ENCODE data around the gene SUSD4. TPM values are rescaled to one million over a fixed set of nuclear protein-coding genes. Genes with fewer than 3 reads are reported as not detected.
A peak's percentile ranks its signal among the peaks of the same experiment; 100 is the strongest.

Gene SUSD4
- total RNA-seq, 2 donors from 2014 or later = 0.58 to 0.92 TPM

- no peak overlapping the region for H3K9ac ChIP-seq (ENCODE audit: extremely low read depth, low read length, poor library complexity, severe bottlenecking)
- TF ChIP-seq, protein P1, sequence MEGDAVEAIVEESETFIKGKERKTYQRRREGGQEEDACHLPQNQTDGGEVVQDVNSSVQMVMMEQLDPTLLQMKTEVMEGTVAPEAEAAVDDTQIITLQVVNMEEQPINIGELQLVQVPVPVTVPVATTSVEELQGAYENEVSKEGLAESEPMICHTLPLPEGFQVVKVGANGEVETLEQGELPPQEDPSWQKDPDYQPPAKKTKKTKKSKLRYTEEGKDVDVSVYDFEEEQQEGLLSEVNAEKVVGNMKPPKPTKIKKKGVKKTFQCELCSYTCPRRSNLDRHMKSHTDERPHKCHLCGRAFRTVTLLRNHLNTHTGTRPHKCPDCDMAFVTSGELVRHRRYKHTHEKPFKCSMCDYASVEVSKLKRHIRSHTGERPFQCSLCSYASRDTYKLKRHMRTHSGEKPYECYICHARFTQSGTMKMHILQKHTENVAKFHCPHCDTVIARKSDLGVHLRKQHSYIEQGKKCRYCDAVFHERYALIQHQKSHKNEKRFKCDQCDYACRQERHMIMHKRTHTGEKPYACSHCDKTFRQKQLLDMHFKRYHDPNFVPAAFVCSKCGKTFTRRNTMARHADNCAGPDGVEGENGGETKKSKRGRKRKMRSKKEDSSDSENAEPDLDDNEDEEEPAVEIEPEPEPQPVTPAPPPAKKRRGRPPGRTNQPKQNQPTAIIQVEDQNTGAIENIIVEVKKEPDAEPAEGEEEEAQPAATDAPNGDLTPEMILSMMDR (conservative IDR thresholded peaks at IDR 0.05) = no peak
- H3K4me1 ChIP-seq (ENCODE audit: control insufficient read depth, insufficient read depth, low read length) = no peaks in the 10 kb centered on the region
- no peaks in the 10 kb centered on the region for H3K36me3 ChIP-seq (ENCODE audit: control insufficient read depth, insufficient read depth, low read length)
- no peaks in the 10 kb centered on the region for H3K36me3 Mint-ChIP-seq (ENCODE audit: low read depth)
- peaks cover 30% of the 10 kb centered on the region for H3K9me3 Mint-ChIP-seq
- 91 to 95% methylated on average over 6 to 8 of the region's 8 CpGs for WGBS, 2 experiments (ENCODE audit: insufficient coverage in 1 of 2, insufficient read length in 1 of 2)
- H3K4me1 Mint-ChIP-seq = peaks cover 2% of the 10 kb centered on the region
- no peak overlapping the region for H3K27ac ChIP-seq (ENCODE audit: low read depth, low read length)
- H3K27ac Mint-ChIP-seq = no peak overlapping the region
- H3K4me3 Mint-ChIP-seq = no peak overlapping the region
- peaks cover 38% of the 10 kb centered on the region for H3K27me3 Mint-ChIP-seq (ENCODE audit: insufficient read depth)
- H3K4me3 ChIP-seq (ENCODE audit: low read length) = no peak overlapping the region
- H3K9me3 ChIP-seq (ENCODE audit: control insufficient read depth, low read length) = peaks cover 33% of the 10 kb centered on the region
- peak; percentile 7 for DNase-seq
- H3K27me3 ChIP-seq (ENCODE audit: control insufficient read depth, insufficient read depth, low read length, poor library complexity, severe bottlenecking) = no peaks in the 10 kb centered on the region
Observed at GRCh38 chr1:223221686-223222085, 142.3 kb downstream of the SUSD4 start.

GRCh38 chr1:223219846-223220610 is 143.9 kb downstream of the SUSD4 start:
- H3K4me1 Mint-ChIP-seq = peaks cover 5% of the 10 kb centered on the region
- no peak overlapping the region for H3K27ac Mint-ChIP-seq
- DNase-seq = no peak
- 94 to 100% methylated on average over 2 to 4 of the region's 4 CpGs for WGBS, 2 experiments (ENCODE audit: insufficient coverage in 1 of 2, insufficient read length in 1 of 2)
- H3K4me3 ChIP-seq (ENCODE audit: low read length) = no peak overlapping the region
- peaks cover 30% of the 10 kb centered on the region for H3K9me3 Mint-ChIP-seq
- peaks cover 33% of the 10 kb centered on the region for H3K9me3 ChIP-seq (ENCODE audit: control insufficient read depth, low read length)
- no peak overlapping the region for H3K27ac ChIP-seq (ENCODE audit: low read depth, low read length)
- TF ChIP-seq, protein P1 (conservative IDR thresholded peaks at IDR 0.05) = no peak
- no peak overlapping the region for H3K9ac ChIP-seq (ENCODE audit: extremely low read depth, low read length, poor library complexity, severe bottlenecking)
- H3K27me3 Mint-ChIP-seq (ENCODE audit: insufficient read depth) = peaks cover 26% of the 10 kb centered on the region
- no peaks in the 10 kb centered on the region for H3K27me3 ChIP-seq (ENCODE audit: control insufficient read depth, insufficient read depth, low read length, poor library complexity, severe bottlenecking)
- no peak overlapping the region for H3K4me3 Mint-ChIP-seq
- peaks cover 6% of the 10 kb centered on the region for H3K4me1 ChIP-seq (ENCODE audit: control insufficient read depth, insufficient read depth, low read length)
- no peaks in the 10 kb centered on the region for H3K36me3 ChIP-seq (ENCODE audit: control insufficient read depth, insufficient read depth, low read length)
- no peaks in the 10 kb centered on the region for H3K36me3 Mint-ChIP-seq (ENCODE audit: low read depth)

DNA sequence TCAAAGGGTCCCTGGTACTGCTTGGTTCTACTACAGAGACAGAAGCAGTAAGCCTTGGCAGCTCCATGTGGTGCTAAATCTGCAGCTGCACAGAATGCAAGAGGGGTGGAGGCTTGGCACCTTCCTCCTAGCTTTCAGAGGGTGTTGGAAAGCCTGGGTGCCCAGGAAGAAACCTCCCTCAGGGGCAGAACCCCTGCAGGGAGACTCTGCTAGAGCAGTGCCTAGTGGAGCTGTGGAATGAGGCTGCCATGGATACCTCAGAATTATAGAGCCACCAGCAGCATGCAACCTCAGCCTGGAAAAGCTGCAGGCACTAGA is 144.7 kb downstream of the SUSD4 start:
- peaks cover 5% of the 10 kb centered on the region for H3K4me1 Mint-ChIP-seq
- Histone ChIP-seq H3K4me3 (ENCODE audit: low read length) (peak overlapping the region; percentile 64), H3K36me3 (ENCODE audit: control insufficient read depth, insufficient read depth, low read length) (no peaks in the 10 kb centered on the region), H3K4me1 (ENCODE audit: control insufficient read depth, insufficient read depth, low read length) (peaks cover 6% of the 10 kb centered on the region), H3K9ac (ENCODE audit: extremely low read depth, low read length, poor library complexity, severe bottlenecking) (no peak overlapping the region), H3K27ac (ENCODE audit: low read depth, low read length) (no peak overlapping the region), H3K27me3 (ENCODE audit: control insufficient read depth, insufficient read depth, low read length, poor library complexity, severe bottlenecking) (no peaks in the 10 kb centered on the region), H3K9me3 (ENCODE audit: control insufficient read depth, low read length) (peaks cover 33% of the 10 kb centered on the region)
- TF ChIP-seq, protein P1 (conservative IDR thresholded peaks at IDR 0.05) = no peak
- DNase-seq = no peak
- peaks cover 30% of the 10 kb centered on the region for H3K9me3 Mint-ChIP-seq
- H3K27ac Mint-ChIP-seq = no peak overlapping the region
- no peaks in the 10 kb centered on the region for H3K36me3 Mint-ChIP-seq (ENCODE audit: low read depth)
- no peak overlapping the region for H3K4me3 Mint-ChIP-seq
- peaks cover 23% of the 10 kb centered on the region for H3K27me3 Mint-ChIP-seq (ENCODE audit: insufficient read depth)
